ENCODE measurements around the gene CHST6. TPM values are rescaled to one million over a fixed set of nuclear protein-coding genes. Genes with fewer than 3 reads are reported as not detected.
"Not testable (repeated sequence)": the region's sequence is repeated elsewhere in the genome, so short reads cannot be mapped to it uniquely, and the experiment has no call there.

Gene CHST6
- total RNA-seq, 2 donors from 2014 or later = not detected

DNA sequence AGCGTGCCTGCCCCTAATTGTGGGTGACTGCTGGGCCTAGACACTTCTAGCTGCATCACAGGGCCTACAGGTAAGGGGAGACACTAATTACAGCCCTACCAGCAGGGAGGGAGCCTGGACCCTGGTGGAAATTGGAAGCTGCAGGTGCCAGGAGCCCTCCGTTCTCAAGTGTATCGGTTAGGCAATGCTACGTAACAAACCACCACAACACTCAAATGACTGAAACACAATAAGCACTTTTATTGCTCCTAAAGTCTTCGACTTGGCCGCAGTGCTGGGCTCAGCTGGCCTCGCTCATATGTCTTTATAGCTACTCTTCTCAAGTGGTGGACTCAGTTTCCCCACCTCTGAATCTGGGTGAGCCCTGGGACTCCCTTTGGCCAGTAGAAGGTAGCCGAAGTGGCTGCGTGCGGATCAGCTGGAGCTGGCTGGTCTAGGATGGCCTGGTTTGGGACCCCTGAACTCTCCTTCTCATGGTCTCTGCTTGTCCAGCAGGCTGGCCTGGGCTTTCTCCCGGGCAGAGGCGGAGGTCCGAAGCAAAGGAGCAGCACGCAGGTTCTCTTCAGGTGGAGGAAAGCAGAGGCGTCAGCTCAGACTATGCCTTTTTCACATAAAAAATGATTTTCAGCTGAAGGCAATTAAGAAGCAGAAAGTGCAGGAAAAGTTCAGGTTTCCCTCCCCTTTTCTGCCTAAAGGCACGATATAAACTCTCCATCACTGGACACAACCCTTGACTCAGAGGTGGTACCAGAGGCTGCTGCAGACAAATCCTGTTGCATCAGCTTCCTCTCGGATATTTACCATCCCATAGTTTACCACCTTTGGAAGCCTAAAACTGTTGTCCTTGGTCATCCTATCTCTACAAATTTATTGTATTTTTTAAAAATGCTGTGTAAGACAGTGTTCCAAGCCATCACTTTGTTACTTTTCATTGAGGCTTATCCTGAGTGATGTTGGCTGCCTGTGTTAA, 22.0 kb downstream of the CHST6 start:
- H3K9me3 Mint-ChIP-seq = no peaks in the 10 kb centered on the region
- no peaks in the 10 kb centered on the region for H3K36me3 Mint-ChIP-seq (ENCODE audit: low read depth)
- no peaks in the 10 kb centered on the region for H3K27me3 Mint-ChIP-seq
- H3K27ac Mint-ChIP-seq = no peak overlapping the region
- ATAC-seq (replicated peaks) = no peak
- H3K4me3 Mint-ChIP-seq = no peak overlapping the region
- H3K4me1 Mint-ChIP-seq = peaks cover 5% of the 10 kb centered on the region

DNA sequence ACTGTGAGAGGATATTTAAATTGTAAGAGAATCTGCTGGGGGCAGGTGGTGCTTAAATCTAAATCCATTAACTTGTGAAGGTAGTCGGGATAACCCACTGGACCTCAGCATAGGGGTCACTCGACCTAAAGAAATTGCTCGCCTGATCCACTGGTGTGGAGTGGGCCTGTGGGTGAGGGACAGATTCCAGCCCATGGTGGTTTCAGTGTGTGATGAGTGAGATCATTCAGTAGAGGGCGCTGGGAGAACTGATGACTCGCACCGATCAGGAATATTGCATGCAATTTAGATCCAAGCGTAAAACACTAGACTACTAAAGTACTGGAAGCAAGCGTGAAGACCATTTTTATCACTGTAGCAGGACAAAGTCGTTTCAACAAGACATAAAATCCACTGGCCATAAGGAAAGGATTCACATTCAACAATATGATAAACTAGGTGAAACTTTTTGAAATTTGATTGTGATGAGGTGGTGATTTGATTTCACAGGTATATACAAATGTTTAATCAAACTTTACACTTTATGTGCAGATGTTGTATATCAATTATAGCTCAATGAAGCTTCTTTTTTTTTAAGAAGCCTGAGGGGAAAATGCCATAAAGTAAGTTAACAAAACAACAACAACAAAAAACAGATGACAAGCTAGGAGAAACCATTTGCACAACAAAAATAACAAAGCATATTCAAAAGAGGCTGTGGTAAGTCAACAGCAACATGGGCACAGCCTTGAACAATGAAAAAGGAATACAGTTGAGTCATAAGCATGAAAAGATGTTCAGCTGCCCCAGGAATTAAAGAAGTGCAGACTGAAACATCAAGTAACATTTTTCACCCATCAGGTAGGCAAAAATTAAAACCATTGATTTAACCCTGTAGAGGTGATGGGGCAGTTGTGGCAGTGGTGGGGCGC, 23.3 kb downstream of the CHST6 start:
- ATAC-seq (replicated peaks) = peak; percentile 84
- Mint-ChIP-seq H3K27me3 (no peaks in the 10 kb centered on the region), H3K36me3 (ENCODE audit: low read depth) (no peaks in the 10 kb centered on the region), H3K4me3 (no peak overlapping the region), H3K9me3 (no peaks in the 10 kb centered on the region), H3K27ac (no peak overlapping the region), H3K4me1 (peaks cover 5% of the 10 kb centered on the region)

DNA sequence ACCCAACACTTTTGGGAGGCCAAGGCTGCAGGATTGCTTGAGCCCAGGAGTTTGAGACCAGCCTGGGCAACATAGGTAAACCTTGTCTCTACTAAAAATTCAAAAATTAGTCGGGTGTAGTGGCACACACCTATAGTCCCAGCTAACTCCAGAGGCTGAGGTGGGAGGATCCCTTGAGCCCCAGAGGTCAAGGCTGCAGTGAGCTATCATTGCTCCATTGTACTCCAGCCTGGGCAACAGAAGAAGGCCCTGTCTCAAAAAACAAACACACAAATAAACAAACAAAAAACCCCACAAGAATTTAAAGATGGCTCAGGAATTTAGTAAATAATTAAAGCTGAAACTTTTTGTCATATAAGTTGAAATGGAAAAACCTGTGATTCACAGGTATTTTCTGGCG, 28.5 kb downstream of the CHST6 start:
- peaks cover 13% of the 10 kb centered on the region for H3K4me1 Mint-ChIP-seq
- H3K27ac Mint-ChIP-seq = no peak overlapping the region
- H3K4me3 Mint-ChIP-seq = no peak overlapping the region
- H3K36me3 Mint-ChIP-seq (ENCODE audit: low read depth) = peaks cover 10% of the 10 kb centered on the region
- H3K9me3 Mint-ChIP-seq = no peaks in the 10 kb centered on the region
- no peak for ATAC-seq (replicated peaks)
- no peaks in the 10 kb centered on the region for H3K27me3 Mint-ChIP-seq

- Mint-ChIP-seq H3K4me3 (peak within 1 kb of the TSS; percentile 98), H3K4me1 (peaks cover 23% of the 10 kb centered on the region), H3K36me3 (ENCODE audit: low read depth) (peaks cover 22% of the 10 kb centered on the region), H3K9me3 (no peaks in the 10 kb centered on the region), H3K27ac (peak within 1 kb of the TSS; percentile 74), H3K27me3 (no peaks in the 10 kb centered on the region)
- peak; percentile 95 for ATAC-seq (replicated peaks)
These were observed 30.9 kb downstream of the CHST6 start, which contains the start of gene TMEM170A for GRCh38 chr16:75464122-75464918. TSS of gene TMEM170A (minus strand) at chr16:75464689. CDS start at chr16:75464600, 89 bp downstream.

DNA sequence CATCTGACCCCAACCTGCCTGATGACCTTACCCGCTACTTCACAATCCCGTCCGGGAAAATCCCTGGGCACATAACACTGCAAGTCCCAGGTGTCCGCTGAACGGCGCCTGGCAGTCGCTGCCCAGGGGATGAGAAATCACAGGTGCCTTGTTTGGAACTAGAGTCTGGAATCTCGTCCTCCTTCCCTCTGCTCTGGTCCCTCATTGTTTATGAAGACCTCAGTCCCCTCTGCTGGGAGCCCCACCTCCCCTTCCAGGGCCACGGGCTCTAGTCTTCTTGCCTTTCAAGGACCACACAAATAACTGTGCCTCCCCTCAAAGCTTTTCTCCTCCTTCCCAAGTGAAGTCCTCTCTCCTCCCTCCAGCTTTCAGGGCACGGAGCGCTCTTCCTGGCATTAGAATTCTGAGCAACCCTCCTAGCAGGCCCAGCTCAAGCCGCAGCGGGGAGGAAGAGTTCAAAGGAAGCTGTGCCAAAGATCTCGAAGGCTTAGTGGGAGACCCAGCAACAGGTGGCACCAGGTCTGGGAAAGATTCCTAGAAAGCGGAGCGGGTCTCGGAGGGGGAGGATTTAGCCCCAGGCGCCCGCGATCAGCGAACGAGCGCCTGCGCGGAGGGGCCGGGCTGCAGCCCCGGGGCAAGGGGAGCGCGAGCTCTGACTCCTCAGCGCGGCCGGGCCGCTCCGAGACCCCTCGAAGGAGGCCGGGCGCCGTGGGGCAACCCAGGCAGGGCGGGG, 31.7 kb downstream of the CHST6 start:
- H3K4me3 Mint-ChIP-seq = peak overlapping the region; percentile 98
- H3K27ac Mint-ChIP-seq = peak overlapping the region; percentile 74
- H3K36me3 Mint-ChIP-seq (ENCODE audit: low read depth) = peaks cover 22% of the 10 kb centered on the region
- H3K4me1 Mint-ChIP-seq = peaks cover 24% of the 10 kb centered on the region
- H3K9me3 Mint-ChIP-seq, H3K27me3 Mint-ChIP-seq: not testable (repeated sequence)
- peak; percentile 4 for ATAC-seq (replicated peaks)

DNA sequence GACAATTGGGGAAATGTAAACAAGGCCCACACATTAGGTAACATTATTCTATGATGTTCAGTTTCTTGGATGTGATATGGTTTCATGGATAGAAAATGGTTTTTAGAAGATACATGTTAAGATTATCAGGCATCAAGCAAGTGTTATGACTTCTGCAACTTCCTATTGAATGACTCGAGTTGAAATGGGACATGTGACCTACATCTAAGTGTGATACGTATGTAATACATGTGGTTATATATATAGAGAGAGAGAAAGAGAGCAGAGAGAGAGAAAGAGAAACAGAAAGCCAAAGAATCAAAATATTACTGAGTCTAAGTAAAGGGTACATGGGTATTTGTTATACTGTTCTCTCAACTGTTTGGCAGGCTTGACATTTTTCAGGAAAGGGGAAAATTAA, 32.4 kb downstream of the CHST6 start:
- peaks cover 22% of the 10 kb centered on the region for H3K36me3 Mint-ChIP-seq (ENCODE audit: low read depth)
- H3K4me1 Mint-ChIP-seq = peaks cover 31% of the 10 kb centered on the region
- H3K9me3 Mint-ChIP-seq = no peaks in the 10 kb centered on the region
- peak; percentile 13 for ATAC-seq (replicated peaks)
- peak overlapping the region; percentile 98 for H3K4me3 Mint-ChIP-seq
- H3K27me3 Mint-ChIP-seq = no peaks in the 10 kb centered on the region
- H3K27ac Mint-ChIP-seq = peak overlapping the region; percentile 74

DNA sequence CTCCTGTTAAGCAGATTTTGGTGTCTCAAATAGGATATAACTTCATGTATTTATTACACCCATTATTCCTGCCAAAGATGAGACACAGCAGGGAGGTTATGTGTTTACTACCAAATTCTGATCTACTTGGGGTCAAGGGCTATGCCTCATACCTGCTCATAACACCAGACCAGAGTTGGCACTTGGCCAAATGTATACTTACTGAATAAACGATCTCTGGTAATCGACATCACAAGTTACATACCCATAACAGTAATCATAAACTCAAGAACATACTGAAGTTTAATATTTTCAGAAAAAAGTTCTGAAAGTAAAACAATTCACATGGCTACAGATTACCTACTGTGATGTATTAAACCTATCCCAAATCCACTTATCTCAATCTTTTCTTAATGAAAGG, 33.7 kb downstream of the CHST6 start:
- Mint-ChIP-seq H3K4me3 (peak overlapping the region; percentile 98), H3K4me1 (peaks cover 32% of the 10 kb centered on the region), H3K27ac (peak overlapping the region; percentile 22), H3K36me3 (ENCODE audit: low read depth) (peaks cover 22% of the 10 kb centered on the region), H3K27me3 (no peaks in the 10 kb centered on the region), H3K9me3 (no peaks in the 10 kb centered on the region)
- no peak for ATAC-seq (replicated peaks)

DNA sequence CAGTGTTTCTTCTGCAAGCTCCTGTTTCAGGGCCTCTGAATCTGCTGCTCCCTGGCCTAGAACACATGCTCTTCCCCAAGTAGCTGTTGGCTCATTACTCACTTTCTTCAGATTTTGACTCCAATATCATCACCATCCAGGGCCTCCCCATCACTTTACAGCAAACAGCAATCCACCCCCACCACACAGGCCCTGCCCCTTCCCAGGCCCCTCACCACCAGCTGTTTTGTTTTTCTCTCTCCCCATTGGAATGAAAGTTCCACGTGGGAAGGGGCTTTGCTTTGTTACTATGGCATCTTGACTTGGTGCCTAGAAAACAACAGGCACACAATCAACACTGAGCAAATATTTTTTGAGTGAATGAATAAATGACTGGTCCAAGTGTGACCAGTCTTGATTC, 34.8 kb downstream of the CHST6 start:
- Mint-ChIP-seq H3K4me3 (peak overlapping the region; percentile 31), H3K36me3 (ENCODE audit: low read depth) (peaks cover 22% of the 10 kb centered on the region), H3K27me3 (no peaks in the 10 kb centered on the region), H3K27ac (peak overlapping the region; percentile 83), H3K4me1 (peaks cover 32% of the 10 kb centered on the region), H3K9me3 (no peaks in the 10 kb centered on the region)
- no peak for ATAC-seq (replicated peaks)

GRCh38 chr16:75459691-75460090, 35.5 kb downstream of the CHST6 start:
- peaks cover 28% of the 10 kb centered on the region for H3K4me1 Mint-ChIP-seq
- H3K27me3 Mint-ChIP-seq = no peaks in the 10 kb centered on the region
- ATAC-seq (replicated peaks) = no peak
- H3K9me3 Mint-ChIP-seq = no peaks in the 10 kb centered on the region
- H3K27ac Mint-ChIP-seq = peak overlapping the region; percentile 83
- no peak overlapping the region for H3K4me3 Mint-ChIP-seq
- peaks cover 20% of the 10 kb centered on the region for H3K36me3 Mint-ChIP-seq (ENCODE audit: low read depth)

GRCh38 chr16:75458439-75458838, 36.8 kb downstream of the CHST6 start:
- H3K27ac Mint-ChIP-seq = no peak overlapping the region
- no peak for ATAC-seq (replicated peaks)
- no peak overlapping the region for H3K4me3 Mint-ChIP-seq
- peaks cover 13% of the 10 kb centered on the region for H3K36me3 Mint-ChIP-seq (ENCODE audit: low read depth)
- peaks cover 29% of the 10 kb centered on the region for H3K4me1 Mint-ChIP-seq
- no peaks in the 10 kb centered on the region for H3K9me3 Mint-ChIP-seq
- no peaks in the 10 kb centered on the region for H3K27me3 Mint-ChIP-seq

GRCh38 chr16:75458029-75458428, 37.2 kb downstream of the CHST6 start:
- Mint-ChIP-seq H3K36me3 (ENCODE audit: low read depth) (peaks cover 12% of the 10 kb centered on the region), H3K27ac (no peak overlapping the region), H3K27me3 (no peaks in the 10 kb centered on the region), H3K4me3 (no peak overlapping the region), H3K4me1 (peaks cover 33% of the 10 kb centered on the region), H3K9me3 (no peaks in the 10 kb centered on the region)
- ATAC-seq (replicated peaks) = no peak

DNA sequence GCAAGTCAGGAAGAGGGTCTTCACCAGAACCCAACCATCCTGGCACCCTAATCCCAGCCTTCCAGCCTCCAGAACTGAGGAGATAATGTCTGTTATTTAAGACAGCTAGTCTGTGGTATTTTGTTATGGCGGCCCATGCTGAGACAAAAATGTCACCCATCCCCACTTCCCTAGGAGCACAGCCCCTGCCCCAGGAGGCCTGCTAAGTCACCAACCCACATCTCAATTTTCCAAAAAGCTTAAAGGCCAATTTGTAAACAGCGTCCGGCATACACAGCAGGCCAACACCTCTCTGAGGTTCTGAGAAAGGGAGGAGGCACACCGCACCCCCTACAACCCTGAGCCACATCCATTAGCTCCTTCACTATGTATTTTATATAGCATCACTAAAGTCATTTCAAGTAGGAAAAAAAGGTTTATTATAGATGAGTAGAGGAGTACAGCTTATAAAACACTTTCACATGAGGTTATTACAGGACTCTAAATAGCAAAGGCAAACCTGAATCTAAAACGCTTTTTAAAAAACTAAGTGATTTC, 37.7 kb downstream of the CHST6 start:
- Mint-ChIP-seq H3K4me3 (no peak overlapping the region), H3K27me3 (no peaks in the 10 kb centered on the region), H3K9me3 (no peaks in the 10 kb centered on the region), H3K4me1 (peaks cover 33% of the 10 kb centered on the region), H3K36me3 (ENCODE audit: low read depth) (peaks cover 12% of the 10 kb centered on the region), H3K27ac (no peak overlapping the region)
- no peak for ATAC-seq (replicated peaks)

DNA sequence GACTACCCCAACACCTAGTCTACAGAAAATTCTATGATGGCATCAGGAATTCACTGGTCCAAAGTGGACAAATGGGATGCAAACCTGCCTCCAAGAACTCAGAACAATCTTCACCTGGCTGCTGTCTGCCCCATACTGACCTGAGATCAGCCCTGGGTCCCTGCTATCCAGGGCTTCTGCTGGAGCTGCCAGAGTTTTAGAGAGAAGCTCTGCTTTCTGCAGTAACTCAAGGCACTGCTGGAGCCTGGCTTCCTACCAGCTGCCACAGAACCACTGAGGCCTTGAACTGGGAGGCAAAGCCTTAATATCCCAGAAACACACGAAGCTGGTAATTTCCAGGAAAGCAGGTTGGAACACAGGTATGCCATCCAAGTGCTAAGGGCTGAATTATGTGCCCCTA, 38.3 kb downstream of the CHST6 start:
- Mint-ChIP-seq H3K4me1 (peaks cover 31% of the 10 kb centered on the region), H3K4me3 (no peak overlapping the region), H3K27me3 (no peaks in the 10 kb centered on the region), H3K9me3 (no peaks in the 10 kb centered on the region), H3K27ac (peak overlapping the region; percentile 71), H3K36me3 (ENCODE audit: low read depth) (peaks cover 12% of the 10 kb centered on the region)
- ATAC-seq (replicated peaks) = no peak
